HEK293 (cell line): ENCODE results near the gene GALK1.

Experiments used
- BCL11A ChIP-seq: fragments of 450-650 bp; formaldehyde crosslinking; IDR thresholded peaks from 2 replicates; pipeline ENCODE4 v1.5.1; 2016; ENCODE audit warnings: low read depth, missing biosample characterization, missing genetic modification characterization
- ELK4 ChIP-seq: IDR thresholded peaks from 2 replicates; pipeline ENCODE4 v1.6.1; 2011; ENCODE audit warnings: mild to moderate bottlenecking, low read depth, low read length, borderline replicate concordance
- GLIS1 ChIP-seq: fragments of 450-650 bp; formaldehyde crosslinking; IDR thresholded peaks from 2 replicates; pipeline ENCODE4 v1.5.1; 2016; ENCODE audit warnings: missing biosample characterization, missing genetic modification characterization
- GLIS2 ChIP-seq: fragments of 450-650 bp; formaldehyde crosslinking; IDR thresholded peaks from 2 replicates; pipeline ENCODE4 v1.5.1; 2016; ENCODE audit warnings: missing biosample characterization, missing genetic modification characterization
- KLF17 ChIP-seq: fragments of 450-650 bp; formaldehyde crosslinking; IDR thresholded peaks from 2 replicates; pipeline ENCODE4 v1.5.1; 2016; ENCODE audit warnings: missing biosample characterization, missing genetic modification characterization
- PRDM2 ChIP-seq: fragments of 450-650 bp; formaldehyde crosslinking; IDR thresholded peaks from 2 replicates; pipeline ENCODE4 v1.5.1; 2016; ENCODE audit warnings: missing biosample characterization, missing genetic modification characterization, borderline replicate concordance
- PRDM4 ChIP-seq: fragments of 450-650 bp; formaldehyde crosslinking; IDR thresholded peaks from 2 replicates; pipeline ENCODE4 v1.5.1; 2017; ENCODE audit warnings: missing biosample characterization, missing genetic modification characterization
- REPIN1 ChIP-seq: fragments of 450-650 bp; formaldehyde crosslinking; IDR thresholded peaks from 2 replicates; pipeline ENCODE4 v1.5.1; 2017; ENCODE audit warnings: missing biosample characterization, missing genetic modification characterization, low read depth
- ZFP69B ChIP-seq: fragments of 450-650 bp; formaldehyde crosslinking; IDR thresholded peaks from 2 replicates; pipeline ENCODE4 v1.5.1; 2016; ENCODE audit warnings: missing biosample characterization, missing genetic modification characterization
- ZNF155 ChIP-seq: fragments of 450-650 bp; formaldehyde crosslinking; IDR thresholded peaks from 2 replicates; pipeline ENCODE4 v1.5.1; 2016; ENCODE audit warnings: missing biosample characterization, missing genetic modification characterization
- ZNF18 ChIP-seq: fragments of 450-650 bp; formaldehyde crosslinking; IDR thresholded peaks from 2 replicates; pipeline ENCODE4 v1.5.1; 2016; ENCODE audit warnings: missing biosample characterization, missing genetic modification characterization
- ZNF2 ChIP-seq: fragments of 450-650 bp; formaldehyde crosslinking; IDR thresholded peaks from 2 replicates; pipeline ENCODE4 v1.5.1; 2016; ENCODE audit warnings: missing biosample characterization, missing genetic modification characterization
- ZNF350 ChIP-seq: fragments of 450-650 bp; formaldehyde crosslinking; IDR thresholded peaks from 2 replicates; pipeline ENCODE4 v1.5.0; 2017; ENCODE audit warnings: missing biosample characterization, mild to moderate bottlenecking, missing genetic modification characterization
- ZNF366 ChIP-seq: fragments of 450-650 bp; formaldehyde crosslinking; conservative IDR thresholded peaks from 2 replicates; pipeline ENCODE4 v1.5.1; 2016; ENCODE audit warnings: missing biosample characterization, missing genetic modification characterization
- ZNF473 ChIP-seq: fragments of 450-650 bp; formaldehyde crosslinking; IDR thresholded peaks from 2 replicates; pipeline ENCODE4 v1.5.1; 2017; ENCODE audit warnings: missing biosample characterization, missing genetic modification characterization
- ZNF645 ChIP-seq: fragments of 450-650 bp; formaldehyde crosslinking; IDR thresholded peaks from 2 replicates; pipeline ENCODE4; 2016; ENCODE audit warnings: missing biosample characterization, missing genetic modification characterization
- ZNF677 ChIP-seq: fragments of 450-650 bp; IDR thresholded peaks from 2 replicates; pipeline ENCODE4 v1.5.0; 2018; ENCODE audit warnings: missing biosample characterization, mild to moderate bottlenecking, missing genetic modification characterization, moderate library complexity
- ZNF785 ChIP-seq: fragments of 450-650 bp; formaldehyde crosslinking; IDR thresholded peaks from 2 replicates; pipeline ENCODE4 v1.5.1; 2016; ENCODE audit warnings: missing biosample characterization, missing genetic modification characterization
- ZNF830 ChIP-seq: fragments of 450-650 bp; IDR thresholded peaks from 2 replicates; pipeline ENCODE4 v1.5.0; 2018; ENCODE audit warnings: missing biosample characterization, missing genetic modification characterization, low read depth, mild to moderate bottlenecking, moderate library complexity
- ZSCAN23 ChIP-seq: fragments of 450-650 bp; formaldehyde crosslinking; IDR thresholded peaks from 2 replicates; pipeline ENCODE4 v1.5.1; 2016; ENCODE audit warnings: missing biosample characterization, missing genetic modification characterization

GALK1 gene

GRCh38 chr17:75764711-75765421, at the start of gene GALK1 (continued):
- TF ChIP-seq BCL11A (tag by site-specific recombination) (no peak), ZNF366 (tag by site-specific recombination) (peak; percentile 50; the same call in 1 of the 2 replicates), ZNF473 (tag by site-specific recombination) (no peak), ZNF18 (tag by site-specific recombination) (no peak), ZNF155 (tag by site-specific recombination) (no peak), ZNF2 (tag by site-specific recombination) (peak; percentile 74), REPIN1 (tag by site-specific recombination) (no peak), KLF17 (tag by site-specific recombination) (peak; percentile 46; the same call in 1 of the 2 replicates), GLIS2 (tag by site-specific recombination) (no peak; the same call in 1 of the 2 replicates), ZNF785 (tag by site-specific recombination) (no peak), GLIS1 (tag by site-specific recombination) (peak; percentile 15; the same call in 1 of the 2 replicates), ZSCAN23 (tag by site-specific recombination) (no peak), ELK4 (no peak), PRDM4 (tag by site-specific recombination) (no peak), ZNF645 (tag by site-specific recombination) (no peak), ZFP69B (tag by site-specific recombination) (no peak), ZNF350 (no peak), ZNF677 (no peak), ZNF830 (tag by site-specific recombination) (no peak), PRDM2 (tag by site-specific recombination) (no peak)
- TF ChIP-seq, all 188 proteins: peak for 43
